ENCODE measurements around the gene FHL5. TPM values are rescaled to one million over a fixed set of nuclear protein-coding genes. Genes with fewer than 3 reads are reported as not detected.

Gene FHL5
- total RNA-seq = not detected in 2 replicates

DNA sequence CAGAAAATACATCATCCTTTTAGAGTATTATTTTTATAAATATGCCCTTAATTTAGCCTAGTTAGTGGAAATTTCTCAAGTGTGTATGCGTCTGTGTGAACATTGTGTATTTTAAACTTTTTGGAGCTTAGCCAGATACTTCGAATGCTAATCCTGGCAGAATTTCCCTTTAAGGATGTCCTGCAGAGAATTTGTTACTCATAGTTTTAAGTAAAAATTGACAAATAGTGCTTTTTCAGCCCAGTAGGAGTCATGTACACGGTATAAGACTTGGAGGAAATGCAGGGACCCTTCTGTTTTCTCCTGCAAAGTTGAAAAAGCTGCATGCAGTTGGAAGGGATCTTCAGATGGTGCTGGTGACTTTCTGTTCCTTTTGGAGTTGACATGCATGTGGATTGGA lies at the start of gene FHL5:
FHL5 (plus strand) TSS at position 243 of the 400 bp plus-strand sequence. CDS start 40,486 bp downstream, outside the sequence.

GRCh38 chr6:96521644-96522464 lies 41.1 kb upstream of the FHL5 start, which contains the start of gene UFL1:
Gene UFL1, plus strand, starts transcription at chr6:96521806. Its CDS starts 68 bp downstream, at chr6:96521874.

Small RNAs within 50 kb of the gene (small RNA-seq; reads per million reads assigned to genes)
- not detected for gene RNU4-70P

Other genes with a start within 250 kb of the FHL5 start
- gene UFL1, start 41.3 kb upstream of the FHL5 start, total RNA-seq = 31.6 and 33.1 TPM in 2 replicates

Measured in thoracic aorta endothelial cell (primary cell).